HepG2 (cell line): ENCODE results near the gene GPC2. TPM values are rescaled to one million over a fixed set of nuclear protein-coding genes. Genes with fewer than 3 reads are reported as not detected.
A peak's percentile ranks its signal among the peaks of the same experiment; 100 is the strongest.

Experiments
- BCLAF1 ChIP-seq: fragments of 450-650 bp; IDR thresholded peaks from 2 replicates; pipeline ENCODE4 v1.6.1; 2017; ENCODE audit warnings: mild to moderate bottlenecking
- CBFB ChIP-seq: sonication (generic); formaldehyde crosslinking; IDR thresholded peaks from 2 replicates; pipeline ENCODE4 v1.4.0; 2020; ENCODE audit warnings: missing genetic modification reagents
- ELF3 ChIP-seq: IDR thresholded peaks from 2 replicates; pipeline ENCODE4 v1.6.1; 2016; ENCODE audit warnings: missing genetic modification reagents, missing compliant biosample characterization
- FLYWCH1 ChIP-seq: sonication (generic); formaldehyde crosslinking; IDR thresholded peaks from 2 replicates; pipeline ENCODE4 v1.8.1; 2023; ENCODE audit warnings: mild to moderate bottlenecking, missing genetic modification reagents
- HCFC1 ChIP-seq: fragments of 150-350 bp; IDR thresholded peaks from 2 replicates; pipeline ENCODE4 v1.6.1; 2014; ENCODE audit warnings: low read depth, low read length
- HNRNPK ChIP-seq: fragments of 200-400 bp; formaldehyde crosslinking; IDR thresholded peaks from 2 replicates; pipeline ENCODE4 v1.6.1; 2018; ENCODE audit warnings: low read length, low read depth, moderate library complexity, mild to moderate bottlenecking; ENCODE audit not compliant: poor library complexity, severe bottlenecking
- IRF2 ChIP-seq: IDR thresholded peaks from 2 replicates; pipeline ENCODE4 v1.6.1; 2018; ENCODE audit warnings: missing genetic modification reagents, missing compliant biosample characterization
- MED13 ChIP-seq: sonication (generic); formaldehyde crosslinking; IDR thresholded peaks from 2 replicates; pipeline ENCODE4 v1.5.0; 2020; ENCODE audit warnings: missing genetic modification reagents
- NR2F1 ChIP-seq, 2 experiments: fragments of 450-650 bp in 1 of 2; formaldehyde crosslinking in 1 of 2; IDR thresholded peaks; 2 replicates each; pipeline versions ENCODE4 v1.5.0 to v1.6.1; 2016 to 2020; ENCODE audit warnings: mild to moderate bottlenecking in 1 of 2, missing compliant biosample characterization in 1 of 2, missing genetic modification reagents in 1 of 2, moderate library complexity in 1 of 2
- POLR2AphosphoS5 ChIP-seq: IDR thresholded peaks from 2 replicates; pipeline ENCODE4 v1.6.1; 2012; ENCODE audit warnings: low read depth, low read length
- RFXAP ChIP-seq: sonication (generic); formaldehyde crosslinking; IDR thresholded peaks from 2 replicates; pipeline ENCODE4 v1.4.0; 2020; ENCODE audit warnings: missing genetic modification reagents, borderline replicate concordance
- ZFP91 ChIP-seq: sonication (generic); formaldehyde crosslinking; IDR thresholded peaks from 2 replicates; pipeline ENCODE4 v1.9.0; 2022; ENCODE audit warnings: missing genetic modification reagents, mild to moderate bottlenecking, borderline replicate concordance
- ZNF124 ChIP-seq: sonication (generic); formaldehyde crosslinking; IDR thresholded peaks from 2 replicates; pipeline ENCODE4 v1.4.0; 2020; ENCODE audit warnings: missing genetic modification reagents
- ZNF335 ChIP-seq: sonication (generic); formaldehyde crosslinking; IDR thresholded peaks from 2 replicates; pipeline ENCODE4 v1.4.0; 2020; ENCODE audit warnings: missing genetic modification reagents
- ZNF772 ChIP-seq: sonication (generic); formaldehyde crosslinking; IDR thresholded peaks from 2 replicates; pipeline ENCODE4 v1.5.0; 2020; ENCODE audit warnings: mild to moderate bottlenecking, missing genetic modification reagents
- polyA plus RNA-seq, 8 experiments: library from polyadenylated mRNA; depleted of rRNA in 3 of 8; stranded (reverse) in 7 of 8; unstranded in 1 of 8; fragments of >200 nt; fragmentation: Illumina TruSeq in 4 of 8; extraction: Trizol in 4 of 8; gene quantifications; 2 replicates each; pipeline versions ENCODE4 v1.2.1 to v1.2.3, GENCODE V29; 2011 to 2016; ENCODE audit warnings: low read depth in 4 of 8, missing spikeins in 1 of 8, mixed read lengths in 1 of 8; ENCODE audit not compliant: insufficient read depth in 1 of 8
- total RNA-seq, 5 experiments: library from RNA; depleted of rRNA; stranded (reverse); fragments of >200 nt; fragmentation: Illumina TruSeq; extraction: Trizol; gene quantifications; 2 replicates each; pipeline ENCODE4 v1.2.3, GENCODE V29; 2016; ENCODE audit warnings: low read depth in 1 of 5
- TF ChIP-seq, protein P1 (sequence below): sonication (generic); formaldehyde crosslinking; IDR thresholded peaks from 2 replicates; pipeline ENCODE4 v1.4.0; 2020; ENCODE audit warnings: low read depth, missing genetic modification reagents

GPC2 gene
- total and polyA plus RNA-seq, 2 of the 13 experiments (the other 11 are each of a cell fraction or from before 2014, with no cell fraction given) = 0.64 to 0.78 TPM

GRCh38 chr7:100157334-100158228 lies 19.6 kb downstream of the GPC2 start (continued):
- TF ChIP-seq ZFP91 (CRISPR knock-in tag) (peak; percentile 56), ZNF335 (CRISPR knock-in tag) (peak; percentile 56; the same call in 1 of the 2 replicates), ELF3 (CRISPR knock-in tag) (0 out of 2 replicates have a peak, but pooled peaks have one; percentile 12), POLR2AphosphoS5 (no peak), FLYWCH1 (CRISPR knock-in tag) (no peak), HNRNPK (no peak), BCLAF1 (no peak), HCFC1 (no peak), NR2F1 (CRISPR knock-in tag; IDR thresholded peaks at IDR 0.05) (peak; percentile 86 to 96), IRF2 (CRISPR knock-in tag) (no peak), ZNF772 (CRISPR knock-in tag) (peak; percentile 54; the same call in 1 of the 2 replicates), MED13 (CRISPR knock-in tag) (no peak; the same call in 1 of the 2 replicates), CBFB (no peak), ZNF124 (CRISPR knock-in tag) (no peak), RFXAP (CRISPR knock-in tag) (0 out of 2 replicates have a peak, but pooled peaks have one; percentile 20)
- TF ChIP-seq, protein P1, sequence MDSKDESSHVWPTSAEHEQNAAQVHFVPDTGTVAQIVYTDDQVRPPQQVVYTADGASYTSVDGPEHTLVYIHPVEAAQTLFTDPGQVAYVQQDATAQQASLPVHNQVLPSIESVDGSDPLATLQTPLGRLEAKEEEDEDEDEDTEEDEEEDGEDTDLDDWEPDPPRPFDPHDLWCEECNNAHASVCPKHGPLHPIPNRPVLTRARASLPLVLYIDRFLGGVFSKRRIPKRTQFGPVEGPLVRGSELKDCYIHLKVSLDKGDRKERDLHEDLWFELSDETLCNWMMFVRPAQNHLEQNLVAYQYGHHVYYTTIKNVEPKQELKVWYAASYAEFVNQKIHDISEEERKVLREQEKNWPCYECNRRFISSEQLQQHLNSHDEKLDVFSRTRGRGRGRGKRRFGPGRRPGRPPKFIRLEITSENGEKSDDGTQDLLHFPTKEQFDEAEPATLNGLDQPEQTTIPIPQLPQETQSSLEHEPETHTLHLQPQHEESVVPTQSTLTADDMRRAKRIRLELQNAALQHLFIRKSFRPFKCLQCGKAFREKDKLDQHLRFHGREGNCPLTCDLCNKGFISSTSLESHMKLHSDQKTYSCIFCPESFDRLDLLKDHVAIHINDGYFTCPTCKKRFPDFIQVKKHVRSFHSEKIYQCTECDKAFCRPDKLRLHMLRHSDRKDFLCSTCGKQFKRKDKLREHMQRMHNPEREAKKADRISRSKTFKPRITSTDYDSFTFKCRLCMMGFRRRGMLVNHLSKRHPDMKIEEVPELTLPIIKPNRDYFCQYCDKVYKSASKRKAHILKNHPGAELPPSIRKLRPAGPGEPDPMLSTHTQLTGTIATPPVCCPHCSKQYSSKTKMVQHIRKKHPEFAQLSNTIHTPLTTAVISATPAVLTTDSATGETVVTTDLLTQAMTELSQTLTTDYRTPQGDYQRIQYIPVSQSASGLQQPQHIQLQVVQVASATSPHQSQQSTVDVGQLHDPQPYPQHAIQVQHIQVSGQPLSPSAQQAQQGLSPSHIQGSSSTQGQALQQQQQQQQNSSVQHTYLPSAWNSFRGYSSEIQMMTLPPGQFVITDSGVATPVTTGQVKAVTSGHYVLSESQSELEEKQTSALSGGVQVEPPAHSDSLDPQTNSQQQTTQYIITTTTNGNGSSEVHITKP (CRISPR knock-in tag) = 0 out of 2 replicates have a peak, but pooled peaks have one; percentile 12
